Retina (tissue), 1 donor: ENCODE measurements around the gene SLFN12L.
"Not testable (repeated sequence)": the region's sequence is repeated elsewhere in the genome, so short reads cannot be mapped to it uniquely, and the experiment has no call there.

Source experiments
- DNase-seq: peaks from one replicate; pipeline ENCODE4 v3.0.0-alpha.2; 2016

SLFN12L gene

GRCh38 chr17:35537601-35538141, at the start of gene SLFN12L:
Gene SLFN12L (minus strand): TSS chr17:35537678. CDS start chr17:35522364, 15,314 bp downstream.
- no peak for DNase-seq

- DNase-seq: no peak
Measured at GRCh38 chr17:35586569-35587073, 49.1 kb upstream of the SLFN12L start.

GRCh38 chr17:35584061-35584460, 46.6 kb upstream of the SLFN12L start:
- DNase-seq: no peak

GRCh38 chr17:35578929-35579432, 41.5 kb upstream of the SLFN12L start:
- DNase-seq: no peak

GRCh38 chr17:35578197-35578928, 40.9 kb upstream of the SLFN12L start, which contains the start of gene PEX12:
Gene PEX12 (minus strand): TSS chr17:35578571. CDS start chr17:35578021, 550 bp downstream.
- DNase-seq: peak; percentile 93

GRCh38 chr17:35577830-35578196, 40.3 kb upstream of the SLFN12L start:
- DNase-seq: no peak

- no peak for DNase-seq
Measured at GRCh38 chr17:35575759-35576158, 38.3 kb upstream of the SLFN12L start.

GRCh38 chr17:35569405-35569804, 31.9 kb upstream of the SLFN12L start:
- no peak for DNase-seq

- DNase-seq: no peak
Measured at GRCh38 chr17:35568561-35568960, 31.1 kb upstream of the SLFN12L start.

- DNase-seq: no peak
Measured at GRCh38 chr17:35566968-35567367, 29.5 kb upstream of the SLFN12L start.

GRCh38 chr17:35563181-35563580, 25.7 kb upstream of the SLFN12L start:
- not testable (repeated sequence) for DNase-seq

- DNase-seq: no peak
Measured at GRCh38 chr17:35560703-35561102, 23.2 kb upstream of the SLFN12L start, which contains the start of gene SLFN14. Gene SLFN14 (minus strand): TSS chr17:35560819. CDS start chr17:35558062, 2,757 bp downstream.

GRCh38 chr17:35559495-35560210, 22.2 kb upstream of the SLFN12L start:
- DNase-seq: no peak

GRCh38 chr17:35557353-35557752, 19.9 kb upstream of the SLFN12L start:
- no peak for DNase-seq

- DNase-seq: no peak
Measured at GRCh38 chr17:35555691-35556090, 18.2 kb upstream of the SLFN12L start.

GRCh38 chr17:35554668-35555067, 17.2 kb upstream of the SLFN12L start:
- DNase-seq: no peak

GRCh38 chr17:35553310-35553709, 15.8 kb upstream of the SLFN12L start:
- DNase-seq: no peak

GRCh38 chr17:35548978-35549377, 11.5 kb upstream of the SLFN12L start:
- no peak for DNase-seq

GRCh38 chr17:35548208-35548810, 10.8 kb upstream of the SLFN12L start:
- DNase-seq: no peak

GRCh38 chr17:35546487-35546886, 9.0 kb upstream of the SLFN12L start:
- DNase-seq: no peak

- DNase-seq: no peak
Measured at GRCh38 chr17:35545150-35545549, 7.7 kb upstream of the SLFN12L start.

GRCh38 chr17:35543856-35544255, 6.4 kb upstream of the SLFN12L start:
- no peak for DNase-seq

- DNase-seq: no peak
Measured at GRCh38 chr17:35542990-35543389, 5.5 kb upstream of the SLFN12L start.
